Central memory CD4-positive, alpha-beta T cell (primary cell): Measurements from ENCODE around the gene PNLIPRP2.

Experiments used
- DNase-seq: peaks from one replicate; pipeline ENCODE4 v3.0.0; 2022

Gene PNLIPRP2

DNA sequence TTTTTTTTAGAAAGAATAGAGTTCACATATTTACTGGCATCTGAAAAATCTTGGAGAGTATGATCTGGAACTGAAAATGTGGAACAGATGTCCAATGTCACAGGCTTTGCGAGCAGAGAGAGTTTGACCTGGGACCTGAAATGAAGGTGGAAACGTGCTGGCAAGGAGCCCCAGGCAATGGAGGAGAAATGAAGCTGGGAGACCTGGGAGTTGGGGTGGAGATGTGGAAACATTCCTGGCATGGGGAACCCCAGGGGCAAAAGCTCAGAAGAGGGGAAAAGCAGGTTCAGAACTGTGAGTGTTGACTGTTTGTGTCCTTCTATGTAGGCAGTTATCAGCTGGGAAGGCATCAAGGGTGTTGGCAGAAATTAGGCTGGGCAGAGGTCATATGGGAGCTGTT is 7.3 kb upstream of the PNLIPRP2 start:
- no peak for DNase-seq

DNA sequence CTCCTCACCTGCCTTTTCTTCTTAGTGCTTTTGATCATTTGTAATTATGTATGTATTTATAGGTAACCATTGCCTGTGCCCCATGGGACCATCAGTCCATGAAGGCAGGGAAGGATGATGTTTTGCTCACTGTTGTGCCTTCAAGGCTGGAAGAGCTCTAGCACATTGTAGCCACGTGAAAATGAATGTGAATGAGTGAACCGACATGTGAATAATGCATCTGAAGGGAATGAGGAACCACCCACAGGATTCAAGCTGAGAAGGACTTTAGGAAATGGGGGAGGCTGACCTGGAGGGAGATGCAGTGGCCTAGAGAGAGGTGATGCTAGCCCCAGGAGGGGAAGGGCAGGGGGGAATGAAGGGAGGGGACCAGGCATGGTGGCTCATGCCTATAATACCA is 6.0 kb upstream of the PNLIPRP2 start:
- DNase-seq: no peak

DNA sequence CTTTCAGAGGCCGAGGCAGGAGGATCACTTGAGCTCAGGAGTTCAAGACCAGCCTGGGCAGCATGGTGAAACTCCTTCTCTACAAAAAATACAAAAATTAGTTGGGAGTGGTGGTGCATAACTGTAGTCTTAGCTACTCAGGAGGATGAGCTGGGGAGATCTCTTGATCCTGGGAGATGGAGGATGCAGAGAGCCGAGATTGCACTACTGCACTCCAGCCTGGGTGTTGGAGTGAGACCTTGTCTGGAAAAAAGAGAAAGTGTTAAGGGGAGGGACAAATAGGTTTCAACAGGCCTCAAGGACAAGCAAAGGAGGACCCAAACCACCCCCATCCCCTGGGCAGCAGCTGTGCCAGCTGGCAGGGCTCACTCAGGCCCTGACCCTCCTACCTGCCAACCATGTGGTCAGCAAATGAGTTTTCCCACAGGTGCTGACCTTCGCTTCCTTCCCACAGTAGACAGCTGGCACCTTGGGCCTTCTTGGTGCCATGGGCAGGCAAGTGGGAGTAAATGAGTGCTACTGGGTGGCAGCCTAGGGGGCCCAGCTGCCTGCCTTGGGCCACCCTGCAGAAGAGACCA is 5.5 kb upstream of the PNLIPRP2 start:
- DNase-seq: no peak

DNA sequence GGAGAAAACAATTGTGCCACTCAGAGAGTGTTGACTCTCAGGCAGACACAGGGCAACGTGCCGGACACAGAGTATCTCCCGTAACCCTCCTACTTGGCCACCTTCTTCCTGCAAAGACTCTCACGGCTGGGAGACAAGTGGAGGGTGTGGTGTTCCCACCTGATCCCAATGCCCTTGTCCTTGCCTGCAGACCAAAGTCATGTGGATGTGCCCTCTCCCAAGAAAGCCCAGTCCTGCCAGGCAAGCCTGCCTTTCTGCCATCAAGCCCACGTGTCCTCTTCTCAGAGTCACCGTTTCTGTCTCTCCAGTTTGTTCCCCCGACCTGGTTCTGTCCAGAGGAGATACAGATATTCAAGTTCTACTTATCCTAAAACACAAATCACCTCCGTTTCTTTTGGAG is 723 bp downstream of the PNLIPRP2 start:
- no peak for DNase-seq

DNA sequence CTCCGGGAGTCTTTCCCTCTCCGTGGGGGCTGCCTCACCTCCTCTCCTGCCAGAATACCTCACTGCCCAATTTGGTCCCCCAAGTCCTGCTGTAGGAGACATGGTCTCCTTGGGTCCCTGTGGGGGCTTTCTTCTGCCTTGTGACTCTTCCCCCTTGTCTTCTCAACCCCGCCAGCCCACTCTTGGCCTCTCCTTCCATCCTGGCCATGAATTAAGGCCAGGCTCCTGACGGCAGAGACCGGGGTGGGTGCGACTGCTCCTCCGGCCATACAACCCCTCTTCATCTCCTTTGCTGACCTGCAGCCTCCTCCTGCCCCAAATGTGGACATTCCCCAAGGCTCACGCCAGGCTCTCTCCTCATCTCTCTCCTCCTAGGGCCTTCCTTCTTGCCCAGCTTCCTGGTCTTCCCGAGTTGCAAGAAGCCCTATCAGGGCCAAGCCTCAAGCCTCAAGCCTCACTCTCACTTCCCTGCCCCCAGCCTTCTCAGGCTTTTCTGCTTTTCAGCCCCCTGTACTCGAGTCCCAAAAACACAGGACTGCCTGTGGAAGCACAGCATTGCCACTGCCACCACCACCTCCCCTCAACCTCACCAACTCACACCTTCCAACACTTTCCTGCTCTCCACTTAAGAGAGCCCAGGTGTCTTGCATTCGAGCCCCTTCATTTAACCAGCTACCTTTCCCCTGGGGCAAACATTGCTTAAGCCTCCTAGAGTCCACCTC is 1.3 kb downstream of the PNLIPRP2 start:
- DNase-seq: no peak

DNA sequence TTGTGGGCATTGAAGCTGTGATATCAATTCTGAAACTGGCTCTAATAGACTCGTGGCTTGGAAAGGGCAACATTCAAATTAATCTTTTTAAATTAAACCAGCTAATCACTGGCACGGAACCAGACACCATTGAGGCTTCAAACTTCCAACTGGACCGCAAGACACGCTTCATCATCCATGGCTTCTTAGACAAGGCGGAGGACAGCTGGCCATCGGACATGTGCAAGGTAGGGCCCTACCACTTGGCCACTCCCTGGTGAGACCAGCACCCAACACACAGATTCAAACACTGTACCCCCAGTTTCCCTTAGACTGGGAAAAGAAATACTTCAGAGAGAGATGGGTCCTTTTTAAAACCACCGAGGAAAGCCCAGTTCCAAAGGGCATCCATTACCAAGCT is 5.1 kb downstream of the PNLIPRP2 start:
- DNase-seq: no peak

DNA sequence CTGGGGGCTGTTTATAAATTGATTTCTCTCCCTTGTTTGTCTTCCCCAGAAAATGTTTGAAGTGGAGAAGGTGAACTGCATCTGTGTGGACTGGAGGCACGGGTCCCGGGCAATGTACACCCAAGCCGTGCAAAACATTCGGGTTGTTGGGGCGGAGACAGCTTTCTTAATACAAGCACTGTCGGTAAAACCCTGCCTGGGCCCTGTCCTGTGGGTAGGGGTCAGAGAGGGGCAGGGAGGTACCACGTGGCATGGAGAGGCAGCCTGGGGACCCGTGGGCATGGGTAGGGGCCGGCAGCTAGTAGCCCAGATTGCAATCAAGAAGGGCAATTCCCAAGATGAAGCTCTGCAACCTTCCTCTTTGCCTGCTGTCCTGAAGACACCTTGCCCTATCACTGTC is 6.1 kb downstream of the PNLIPRP2 start:
- DNase-seq: no peak

DNA sequence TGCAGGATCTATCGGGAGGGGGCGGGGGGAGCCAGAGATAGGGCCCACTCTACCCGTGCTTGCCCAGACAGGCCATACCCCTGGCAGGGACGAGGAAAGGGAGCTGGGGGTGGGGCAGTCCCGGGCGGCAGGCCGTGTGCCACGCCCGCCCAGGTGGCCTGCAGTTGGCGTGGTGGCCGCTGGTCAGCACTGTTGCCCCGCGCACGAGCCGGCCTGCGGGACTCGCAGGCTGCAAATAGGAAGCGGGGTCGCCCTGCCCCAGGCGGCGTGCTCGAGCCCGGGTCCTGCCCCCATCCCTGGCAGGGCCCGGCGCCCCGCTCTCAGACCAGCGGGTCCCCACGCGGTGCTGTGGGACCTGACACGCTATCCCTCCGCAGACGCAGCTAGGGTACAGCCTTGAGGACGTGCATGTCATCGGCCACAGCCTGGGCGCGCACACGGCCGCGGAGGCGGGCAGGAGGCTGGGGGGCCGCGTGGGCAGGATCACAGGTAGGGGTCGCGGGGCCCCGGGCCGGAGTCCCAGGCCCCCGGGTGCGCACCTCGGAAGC is 6.7 kb downstream of the PNLIPRP2 start:
- DNase-seq: no peak

DNA sequence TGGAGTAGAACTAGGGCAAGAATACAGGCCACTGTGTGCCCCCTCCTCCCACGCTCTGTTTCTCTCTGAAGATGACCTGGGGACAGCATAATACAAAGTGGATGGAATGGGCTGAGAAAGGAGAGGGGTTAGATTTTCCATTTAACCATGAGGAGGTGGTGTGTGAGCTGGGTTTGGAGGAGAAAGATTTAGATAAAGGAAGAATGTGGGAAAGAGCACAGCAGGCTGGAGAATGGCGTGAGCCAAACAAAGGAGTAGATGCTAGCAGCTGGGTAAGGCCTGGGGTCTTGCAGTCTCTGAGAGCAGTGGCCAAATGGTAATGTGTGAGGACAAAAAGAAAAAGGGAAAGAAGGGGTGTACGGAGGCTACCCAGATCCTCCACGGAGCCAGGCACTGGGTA is 8.6 kb downstream of the PNLIPRP2 start:
- no peak for DNase-seq

DNA sequence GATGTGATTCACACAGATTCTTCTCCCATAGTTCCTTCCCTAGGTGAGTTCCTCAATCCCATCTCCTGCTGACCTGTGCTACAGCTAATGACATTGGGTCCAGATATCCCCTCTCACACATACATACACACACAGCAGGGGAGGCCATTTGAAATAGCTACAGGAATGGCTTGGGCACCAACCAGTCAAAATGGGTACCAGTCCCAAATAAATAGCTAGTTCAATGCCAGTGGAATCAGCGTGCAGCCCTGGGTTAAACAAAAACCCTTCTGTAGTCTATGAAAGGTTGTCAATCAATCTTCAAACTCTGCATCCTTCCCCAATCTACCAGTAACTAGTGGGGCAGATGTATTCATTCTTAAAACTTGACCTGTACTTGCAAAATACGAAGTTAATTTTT is 9.3 kb downstream of the PNLIPRP2 start:
- no peak for DNase-seq

DNA sequence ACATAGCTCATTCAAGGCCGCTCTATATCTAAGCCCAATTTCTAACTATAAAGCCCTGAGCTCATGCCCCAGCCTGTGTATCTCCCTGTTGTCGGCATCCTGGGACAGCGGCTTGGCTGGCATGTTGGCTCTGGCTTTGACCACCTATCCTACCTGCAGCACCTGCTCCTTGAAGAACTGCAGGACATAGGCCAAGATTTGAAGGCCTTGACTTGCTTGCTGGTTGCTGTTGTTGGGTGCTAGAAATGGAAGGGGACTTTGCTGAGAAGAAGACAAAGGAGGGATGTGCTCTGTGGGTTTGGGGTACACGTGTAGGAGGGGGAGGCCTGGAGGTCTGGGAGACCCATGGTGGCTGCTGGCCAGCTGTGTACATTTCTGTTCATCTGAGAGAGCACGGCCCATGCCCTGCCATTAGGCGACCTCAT is 11.1 kb downstream of the PNLIPRP2 start:
- no peak for DNase-seq

DNA sequence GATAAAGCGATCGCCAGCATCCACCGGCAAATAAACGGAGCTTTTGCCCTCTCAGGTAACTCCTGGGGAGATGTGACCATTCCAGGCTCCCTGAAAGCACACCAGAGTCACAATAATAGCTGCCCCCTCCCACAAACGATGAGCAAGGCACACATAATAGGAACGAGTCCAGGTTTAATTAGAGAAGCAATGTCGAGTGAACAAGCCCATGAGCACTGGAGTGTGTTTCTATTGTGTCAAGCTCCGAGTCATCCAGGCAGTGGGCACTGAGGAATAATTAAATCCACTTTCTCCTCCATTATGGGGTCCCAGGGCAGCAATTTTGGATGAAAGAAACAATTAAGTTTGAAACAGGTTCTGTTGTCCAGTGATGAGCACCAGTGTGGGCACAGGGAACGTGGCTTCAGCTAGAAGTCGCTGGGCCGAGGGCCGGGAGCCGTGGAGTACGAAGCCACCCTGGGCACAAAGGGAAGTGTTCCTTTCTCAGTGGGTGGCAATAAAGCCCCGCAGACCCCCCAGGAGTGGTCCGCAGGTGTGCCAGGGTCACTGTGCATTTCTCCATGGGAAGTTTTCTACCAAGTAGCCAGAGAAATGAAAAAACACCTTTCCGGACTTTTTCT is 12.0 kb downstream of the PNLIPRP2 start:
- DNase-seq: no peak

DNA sequence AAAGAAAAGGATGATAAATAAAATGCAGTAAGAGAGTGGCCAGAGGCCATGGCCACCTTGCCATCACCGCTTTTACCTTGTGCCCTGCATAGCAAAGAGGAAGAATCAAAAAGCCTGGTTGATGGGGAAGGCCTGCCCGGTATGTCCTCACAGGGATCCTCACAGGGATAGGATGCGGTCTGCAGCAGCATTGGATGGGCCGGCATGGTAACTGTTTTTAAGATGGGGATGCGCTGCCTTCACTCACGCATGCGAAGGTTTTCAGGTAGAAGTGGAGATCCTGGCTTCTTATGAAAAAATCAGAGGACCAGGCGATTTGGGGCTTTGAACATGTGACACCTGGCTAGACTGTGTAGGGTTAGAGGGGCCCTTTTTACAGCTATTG is 12.5 kb downstream of the PNLIPRP2 start:
- no peak for DNase-seq

DNA sequence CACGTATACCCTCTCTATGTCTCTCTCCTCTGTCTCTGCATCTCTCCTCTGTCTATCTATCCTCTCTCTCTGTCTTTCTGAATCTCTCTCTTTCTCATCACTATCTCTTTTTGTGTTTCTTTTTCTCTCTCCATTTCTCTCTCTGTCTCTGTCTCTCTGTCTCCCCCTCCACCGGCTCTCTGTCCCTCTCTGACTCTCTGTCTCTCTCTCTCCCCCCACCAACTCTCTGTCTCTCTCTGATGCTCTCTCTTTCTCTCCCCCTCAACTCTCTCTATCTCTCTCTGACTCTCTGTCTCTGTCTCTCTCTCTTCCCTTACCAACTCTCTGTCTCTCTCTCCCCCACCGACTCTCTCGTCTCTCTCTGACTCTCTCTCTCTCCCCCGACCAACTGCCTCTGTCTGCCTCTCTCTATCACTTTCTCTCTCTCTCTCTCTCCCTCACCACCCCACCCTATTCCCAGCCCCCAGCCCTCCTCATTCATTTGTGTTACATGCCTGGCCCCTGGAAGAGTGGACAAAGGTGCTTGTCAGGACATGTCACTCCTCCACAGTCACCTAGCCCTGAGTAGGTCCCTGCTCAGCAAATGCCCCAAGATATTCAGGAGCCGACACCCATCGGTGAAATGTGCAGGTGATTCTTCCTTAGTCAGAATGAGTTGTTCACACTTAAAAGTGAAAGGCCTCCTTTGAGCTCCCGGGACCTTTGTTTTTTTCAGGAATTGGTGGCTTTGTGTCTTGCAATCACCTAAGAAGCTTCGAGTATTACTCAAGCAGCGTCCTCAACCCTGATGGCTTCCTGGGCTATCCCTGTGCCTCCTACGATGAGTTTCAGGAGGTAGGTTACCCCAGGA is 13.6 kb downstream of the PNLIPRP2 start:
- no peak for DNase-seq

DNA sequence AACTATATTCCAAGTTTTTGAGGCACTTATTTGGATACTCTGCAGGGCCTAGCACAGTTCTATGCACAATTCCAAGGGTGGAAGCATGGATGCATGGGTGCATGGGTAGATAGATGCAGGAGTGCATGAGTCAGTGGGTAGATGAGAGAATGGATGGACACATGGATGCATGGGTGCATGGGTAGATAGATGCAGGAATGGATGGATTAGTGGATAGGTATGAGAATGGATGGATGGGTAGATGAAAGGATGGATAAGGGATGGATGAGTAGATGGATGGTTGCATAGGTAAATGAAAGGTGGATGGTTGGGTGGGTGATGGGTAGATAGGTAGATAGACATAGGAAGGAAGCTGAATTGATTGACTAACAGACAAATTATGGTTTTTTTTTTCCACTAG is 15.6 kb downstream of the PNLIPRP2 start:
- DNase-seq: no peak

DNA sequence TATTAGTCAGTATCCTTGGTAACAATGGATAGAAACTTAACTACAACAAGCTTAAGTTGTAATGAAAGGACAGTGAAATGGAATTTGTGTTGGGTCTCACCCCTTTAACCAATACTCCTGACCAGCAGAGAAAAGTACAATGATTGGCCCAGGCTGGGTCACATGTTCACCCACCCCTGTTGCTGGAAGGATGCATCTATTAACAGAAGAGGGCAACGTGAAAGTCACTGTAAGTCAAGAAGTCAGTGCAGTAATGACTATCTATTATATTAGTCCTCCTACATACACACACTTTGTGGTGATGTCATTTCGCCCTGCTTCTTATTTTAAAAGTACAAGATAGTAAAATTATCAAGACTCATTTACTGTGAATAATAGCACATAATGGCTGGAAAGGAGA is 16.2 kb downstream of the PNLIPRP2 start:
- DNase-seq: no peak

DNA sequence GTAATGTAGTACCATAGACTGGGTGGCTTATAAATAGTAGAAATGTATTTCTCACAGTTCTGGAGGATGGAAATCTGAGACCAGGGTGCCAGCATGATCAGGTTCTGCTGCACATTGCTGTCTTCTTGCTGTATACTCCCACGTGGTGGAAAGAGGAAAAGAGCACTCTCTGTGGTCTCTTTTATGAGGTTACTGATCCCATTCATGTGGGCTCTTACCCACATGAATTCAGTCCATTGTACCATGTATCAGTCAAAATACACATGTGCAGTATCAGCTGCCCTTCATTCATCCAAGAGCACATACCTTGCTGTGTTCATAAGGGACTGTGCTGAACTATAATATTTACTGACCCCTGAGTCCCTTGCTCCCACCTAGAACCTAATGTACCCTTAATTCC is 17.1 kb downstream of the PNLIPRP2 start:
- peak; percentile 9 for DNase-seq

DNA sequence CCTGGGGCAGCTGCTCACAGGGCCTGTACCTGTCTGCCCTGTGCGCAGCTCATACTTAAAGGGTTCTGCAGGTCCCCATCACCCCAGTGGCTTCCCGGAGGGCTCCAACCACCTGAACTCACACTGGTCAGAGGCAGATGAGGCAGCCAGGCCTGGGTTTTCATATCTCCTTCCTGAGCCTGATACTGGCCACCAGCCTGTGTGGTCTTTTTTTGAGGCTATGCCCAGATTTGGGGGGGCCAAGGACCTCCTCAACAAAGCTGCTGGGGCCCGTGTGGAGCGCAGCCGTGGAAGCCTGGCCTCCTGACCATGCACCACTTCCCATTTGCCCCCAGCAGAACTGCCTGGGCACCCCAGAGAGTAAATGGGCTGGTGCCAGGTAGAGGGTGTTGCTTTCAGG is 25.7 kb downstream of the PNLIPRP2 start:
- DNase-seq: no peak

DNA sequence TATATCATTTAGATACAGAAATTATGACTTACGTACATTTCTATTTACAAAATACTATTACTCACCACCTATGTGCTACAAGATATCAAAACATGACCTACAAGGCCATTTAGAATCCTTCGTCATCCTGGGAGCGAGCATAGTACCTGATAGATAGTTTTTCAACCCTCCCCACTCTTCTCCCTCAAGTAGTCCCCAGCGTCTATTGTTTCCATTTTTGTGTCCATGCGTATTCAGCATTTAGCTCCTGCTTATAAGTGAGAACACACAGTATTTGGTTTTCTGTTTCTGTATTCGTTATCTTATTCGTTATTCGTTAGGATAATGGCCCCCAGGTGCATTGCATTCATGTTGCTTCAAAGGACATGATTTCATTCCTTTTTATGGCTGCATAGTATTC is 28.1 kb downstream of the PNLIPRP2 start:
- no peak for DNase-seq

DNA sequence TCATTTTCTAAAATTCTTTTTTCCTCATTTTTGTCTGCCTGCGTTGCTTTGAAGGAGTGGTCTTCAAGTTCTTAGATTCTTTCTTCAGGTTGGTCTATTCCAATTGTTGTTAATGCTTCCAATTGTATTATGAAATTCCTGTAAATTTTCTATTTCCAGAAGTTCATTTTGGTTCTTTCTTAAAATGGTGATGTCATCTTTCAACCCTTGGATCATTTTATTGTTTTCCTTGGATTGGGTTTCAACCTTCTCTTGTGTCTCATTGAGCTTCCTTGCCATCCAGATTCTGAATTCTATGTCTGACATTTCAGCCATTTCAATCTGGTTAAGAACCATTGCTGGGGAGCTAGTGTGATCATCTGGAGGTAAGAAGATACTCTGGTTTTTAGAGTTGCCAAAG is 33.1 kb downstream of the PNLIPRP2 start:
- DNase-seq: no peak

DNA sequence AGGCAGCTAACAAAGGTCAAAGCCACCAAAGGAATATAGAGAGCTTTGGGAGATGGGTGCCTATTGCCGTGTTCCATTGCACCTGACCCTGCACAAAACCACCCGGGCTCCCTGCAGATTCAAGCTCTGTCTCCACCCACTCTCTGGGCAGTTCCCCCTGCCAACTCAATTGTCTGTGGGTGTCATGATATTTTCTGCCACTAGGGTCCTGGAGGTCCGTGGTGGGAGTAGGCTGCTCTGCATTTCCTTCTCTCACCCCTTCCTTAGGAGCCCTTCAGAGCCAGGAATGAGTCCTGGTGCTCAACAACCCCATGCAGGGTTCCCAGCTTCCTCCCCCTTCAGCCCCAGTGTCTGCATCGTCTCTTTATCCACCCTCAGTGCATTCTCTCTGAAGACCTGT is 34.1 kb downstream of the PNLIPRP2 start:
- DNase-seq: no peak

DNA sequence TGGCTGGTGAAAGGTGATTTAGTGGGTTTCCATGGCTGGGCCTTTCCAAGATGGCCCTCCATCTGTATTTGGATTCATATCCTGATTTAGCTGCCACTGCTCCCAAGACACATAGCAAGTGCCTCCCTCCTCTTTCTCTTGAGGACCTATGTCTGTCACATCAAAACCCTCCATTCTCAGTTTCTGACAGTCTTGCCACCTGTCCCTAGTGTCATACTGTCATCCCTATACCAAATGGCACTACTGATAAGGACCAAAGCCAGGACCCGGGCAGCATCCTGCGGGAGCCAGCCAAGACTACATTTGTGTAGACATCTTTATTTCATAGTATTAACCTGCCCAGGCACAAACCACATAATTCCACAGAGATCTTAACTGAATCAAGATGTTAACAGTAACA is 34.8 kb downstream of the PNLIPRP2 start:
- DNase-seq: no peak

DNA sequence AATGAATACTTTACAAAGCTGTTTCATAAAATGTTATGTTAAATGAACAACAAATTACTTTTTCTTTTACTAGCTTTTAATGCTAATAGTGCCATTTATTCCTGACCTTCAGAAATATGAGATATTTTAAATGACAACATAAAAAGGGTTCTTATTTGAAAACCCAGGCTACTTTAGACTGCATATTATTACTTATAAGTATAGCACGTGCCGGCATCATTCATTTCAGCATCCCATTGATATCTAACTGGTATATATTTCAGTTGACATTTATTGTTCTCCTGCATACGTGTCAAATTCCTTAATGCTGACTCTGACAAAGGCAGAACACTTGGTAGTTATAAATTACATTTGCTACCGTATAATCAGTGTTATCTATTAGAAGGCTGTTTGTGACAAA is 35.3 kb downstream of the PNLIPRP2 start:
- no peak for DNase-seq
